ENCODE data around the gene SEC22A. TPM values are rescaled to one million over a fixed set of nuclear protein-coding genes. Genes with fewer than 3 reads are reported as not detected.

SEC22A gene
- total RNA-seq, 1 donor from 2014 or later = 15.4 TPM

DNA sequence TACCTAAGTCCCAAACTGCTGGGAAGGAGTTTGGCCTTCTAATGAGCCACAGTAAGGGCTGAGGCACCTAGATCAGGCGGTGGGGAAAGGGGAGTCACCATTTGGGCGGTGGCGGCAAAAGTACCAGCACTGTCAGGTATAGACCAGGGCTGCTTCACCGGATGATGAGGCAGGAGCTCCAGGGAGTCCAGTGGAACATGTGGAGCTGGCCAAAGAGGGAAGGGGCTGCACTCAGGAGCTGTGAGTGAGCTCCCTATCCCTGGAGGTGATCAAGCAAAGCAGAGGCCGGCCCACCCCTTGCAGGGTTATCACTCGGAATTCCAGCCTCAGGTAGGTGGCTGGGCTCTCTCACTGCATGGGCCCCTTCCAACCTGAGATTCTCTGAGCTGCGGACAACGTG lies 108.4 kb downstream of the SEC22A start:
- Mint-ChIP-seq H3K4me1 (no peaks in the 10 kb centered on the region), H3K9me3 (no peaks in the 10 kb centered on the region), H3K36me3 (ENCODE audit: low read depth) (no peaks in the 10 kb centered on the region), H3K4me3 (no peak overlapping the region), H3K27me3 (ENCODE audit: low read depth) (peaks cover 7% of the 10 kb centered on the region), H3K27ac (ENCODE audit: unreplicated experiment) (no peak overlapping the region)
- no peak for DNase-seq (ENCODE audit: low read depth, low spot score)
- TF ChIP-seq, protein P1, sequence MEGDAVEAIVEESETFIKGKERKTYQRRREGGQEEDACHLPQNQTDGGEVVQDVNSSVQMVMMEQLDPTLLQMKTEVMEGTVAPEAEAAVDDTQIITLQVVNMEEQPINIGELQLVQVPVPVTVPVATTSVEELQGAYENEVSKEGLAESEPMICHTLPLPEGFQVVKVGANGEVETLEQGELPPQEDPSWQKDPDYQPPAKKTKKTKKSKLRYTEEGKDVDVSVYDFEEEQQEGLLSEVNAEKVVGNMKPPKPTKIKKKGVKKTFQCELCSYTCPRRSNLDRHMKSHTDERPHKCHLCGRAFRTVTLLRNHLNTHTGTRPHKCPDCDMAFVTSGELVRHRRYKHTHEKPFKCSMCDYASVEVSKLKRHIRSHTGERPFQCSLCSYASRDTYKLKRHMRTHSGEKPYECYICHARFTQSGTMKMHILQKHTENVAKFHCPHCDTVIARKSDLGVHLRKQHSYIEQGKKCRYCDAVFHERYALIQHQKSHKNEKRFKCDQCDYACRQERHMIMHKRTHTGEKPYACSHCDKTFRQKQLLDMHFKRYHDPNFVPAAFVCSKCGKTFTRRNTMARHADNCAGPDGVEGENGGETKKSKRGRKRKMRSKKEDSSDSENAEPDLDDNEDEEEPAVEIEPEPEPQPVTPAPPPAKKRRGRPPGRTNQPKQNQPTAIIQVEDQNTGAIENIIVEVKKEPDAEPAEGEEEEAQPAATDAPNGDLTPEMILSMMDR (conservative IDR thresholded peaks at IDR 0.05) = no peak

DNA sequence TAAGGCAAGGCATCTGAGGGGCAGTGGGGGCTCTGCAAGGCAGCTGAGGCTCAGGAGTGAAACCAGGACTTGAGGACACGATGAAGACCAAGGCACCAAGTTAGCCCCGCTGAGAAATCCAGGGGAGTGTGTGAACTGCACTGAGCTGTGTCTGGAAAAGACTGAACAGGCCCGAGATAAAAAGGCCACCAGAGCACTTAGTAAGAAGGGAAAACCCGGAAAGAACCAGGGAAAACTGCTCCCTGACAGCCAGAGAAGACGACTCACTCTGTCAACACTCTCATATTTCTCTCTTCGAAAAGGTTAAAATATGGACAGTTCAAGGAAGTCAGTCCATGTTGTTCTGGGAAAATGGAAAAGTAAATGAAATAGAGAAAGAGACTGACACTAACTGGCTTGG lies 109.0 kb downstream of the SEC22A start:
- Mint-ChIP-seq H3K27ac (ENCODE audit: unreplicated experiment) (no peak overlapping the region), H3K4me3 (no peak overlapping the region), H3K36me3 (ENCODE audit: low read depth) (no peaks in the 10 kb centered on the region), H3K27me3 (ENCODE audit: low read depth) (peaks cover 10% of the 10 kb centered on the region), H3K4me1 (no peaks in the 10 kb centered on the region), H3K9me3 (no peaks in the 10 kb centered on the region)
- TF ChIP-seq, protein P1 (conservative IDR thresholded peaks at IDR 0.05) = no peak
- no peak for DNase-seq (ENCODE audit: low read depth, low spot score)

DNA sequence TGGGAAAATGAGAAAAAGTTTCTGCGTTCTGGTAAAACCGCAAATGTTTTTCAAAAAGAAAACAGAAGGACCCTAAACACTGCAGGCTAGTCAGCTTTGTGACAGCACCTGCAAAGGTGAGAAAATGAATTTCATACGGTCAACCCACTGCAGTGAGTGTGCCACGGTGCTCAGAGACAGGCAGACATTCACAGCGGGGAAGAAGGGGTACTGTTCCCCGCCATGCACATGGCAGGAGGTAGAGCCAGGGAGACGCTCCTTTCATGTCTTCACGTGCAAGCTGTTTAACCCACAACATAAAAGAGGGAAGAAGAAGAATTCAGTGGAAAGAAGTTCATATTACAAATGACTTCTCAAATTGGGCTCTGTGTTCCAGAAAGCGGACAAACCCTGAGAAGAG lies 109.5 kb downstream of the SEC22A start:
- Mint-ChIP-seq H3K27ac (ENCODE audit: unreplicated experiment) (no peak overlapping the region), H3K36me3 (ENCODE audit: low read depth) (no peaks in the 10 kb centered on the region), H3K4me3 (no peak overlapping the region), H3K4me1 (no peaks in the 10 kb centered on the region), H3K27me3 (ENCODE audit: low read depth) (peaks cover 11% of the 10 kb centered on the region), H3K9me3 (no peaks in the 10 kb centered on the region)
- no peak for DNase-seq (ENCODE audit: low read depth, low spot score)
- TF ChIP-seq, protein P1 (conservative IDR thresholded peaks at IDR 0.05) = no peak

DNA sequence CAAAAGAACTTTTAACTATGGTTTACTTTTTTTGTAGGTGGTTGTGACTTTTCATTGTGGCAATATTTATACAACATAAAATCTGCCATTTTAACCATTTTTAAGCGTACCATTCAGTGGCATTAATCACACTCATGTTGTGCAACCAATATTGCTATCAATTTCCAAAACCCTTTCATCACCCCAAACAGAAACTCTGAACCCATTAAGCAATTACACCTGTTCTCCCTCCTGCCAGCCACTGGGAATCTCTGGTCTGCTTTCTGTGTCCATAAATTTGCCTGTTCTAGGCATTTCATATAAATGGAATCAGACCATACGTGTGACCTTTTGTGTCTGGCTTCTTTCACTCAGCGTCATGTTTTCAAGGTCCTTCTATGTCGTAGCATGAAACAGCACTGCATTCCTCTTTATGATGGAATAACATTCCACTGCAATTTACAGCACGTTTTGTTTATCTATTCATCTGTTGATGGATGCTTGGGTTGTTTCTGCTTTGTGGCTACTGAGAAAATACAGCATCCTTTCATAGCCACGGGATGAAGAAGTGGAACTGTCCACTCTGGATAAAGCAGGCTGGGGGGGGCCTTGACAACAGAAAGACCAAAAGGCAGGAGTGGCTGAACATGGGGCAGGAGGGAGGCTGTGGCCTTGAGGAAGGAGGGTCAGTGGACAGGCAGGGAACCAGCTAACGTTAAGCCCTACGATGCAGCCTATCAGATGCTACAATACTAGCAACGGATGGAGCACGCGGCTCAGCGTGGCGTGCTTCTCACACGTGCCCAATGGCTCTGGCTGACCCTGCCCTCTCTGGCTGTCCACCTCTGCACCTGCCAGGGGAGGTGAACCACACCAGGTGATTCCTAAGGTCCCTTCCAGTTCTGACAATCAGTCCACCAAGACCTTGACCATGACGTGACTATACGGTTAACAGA lies 110.9 kb downstream of the SEC22A start:
- H3K27ac Mint-ChIP-seq (ENCODE audit: unreplicated experiment) = no peak overlapping the region
- peaks cover 11% of the 10 kb centered on the region for H3K27me3 Mint-ChIP-seq (ENCODE audit: low read depth)
- H3K9me3 Mint-ChIP-seq = no peaks in the 10 kb centered on the region
- TF ChIP-seq, protein P1 (conservative IDR thresholded peaks at IDR 0.05) = no peak
- H3K36me3 Mint-ChIP-seq (ENCODE audit: low read depth) = no peaks in the 10 kb centered on the region
- H3K4me1 Mint-ChIP-seq = no peaks in the 10 kb centered on the region
- no peak for DNase-seq (ENCODE audit: low read depth, low spot score)
- no peak overlapping the region for H3K4me3 Mint-ChIP-seq

DNA sequence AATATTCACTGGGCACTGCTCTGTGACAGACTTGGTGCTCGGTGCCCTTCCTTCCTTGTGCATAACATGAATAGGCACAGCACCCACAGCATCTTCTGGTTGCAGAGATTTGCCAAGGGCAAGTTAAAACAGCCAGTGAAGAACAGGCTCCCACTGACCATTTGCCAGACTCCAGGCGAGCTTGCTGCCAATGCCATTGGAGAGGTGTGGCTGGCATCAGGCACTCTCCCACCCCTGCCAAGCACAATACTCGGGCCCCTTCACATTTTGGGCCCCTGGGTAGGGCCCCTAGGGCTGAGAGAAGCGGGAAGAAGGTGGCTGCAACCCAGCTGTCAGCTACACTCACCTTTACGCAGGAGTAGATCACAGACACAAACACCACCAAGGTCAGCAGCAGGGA lies 112.1 kb downstream of the SEC22A start:
- peaks cover 11% of the 10 kb centered on the region for H3K27me3 Mint-ChIP-seq (ENCODE audit: low read depth)
- TF ChIP-seq, protein P1 (conservative IDR thresholded peaks at IDR 0.05) = no peak
- no peak for DNase-seq (ENCODE audit: low read depth, low spot score)
- H3K4me3 Mint-ChIP-seq = no peak overlapping the region
- H3K36me3 Mint-ChIP-seq (ENCODE audit: low read depth) = no peaks in the 10 kb centered on the region
- no peaks in the 10 kb centered on the region for H3K9me3 Mint-ChIP-seq
- no peaks in the 10 kb centered on the region for H3K4me1 Mint-ChIP-seq
- H3K27ac Mint-ChIP-seq (ENCODE audit: unreplicated experiment) = no peak overlapping the region
